ENCODE results near the gene NEDD4L. TPM values are rescaled to one million over a fixed set of nuclear protein-coding genes. Genes with fewer than 3 reads are reported as not detected.
A peak's percentile ranks its signal among the peaks of the same experiment; 100 is the strongest.
"Not testable (repeated sequence)": the region's sequence is repeated elsewhere in the genome, so short reads cannot be mapped to it uniquely, and the experiment has no call there.

Gene NEDD4L
- total and polyA plus RNA-seq, 7 donors = 14.8 to 28.0 (median 19.6) TPM

DNA sequence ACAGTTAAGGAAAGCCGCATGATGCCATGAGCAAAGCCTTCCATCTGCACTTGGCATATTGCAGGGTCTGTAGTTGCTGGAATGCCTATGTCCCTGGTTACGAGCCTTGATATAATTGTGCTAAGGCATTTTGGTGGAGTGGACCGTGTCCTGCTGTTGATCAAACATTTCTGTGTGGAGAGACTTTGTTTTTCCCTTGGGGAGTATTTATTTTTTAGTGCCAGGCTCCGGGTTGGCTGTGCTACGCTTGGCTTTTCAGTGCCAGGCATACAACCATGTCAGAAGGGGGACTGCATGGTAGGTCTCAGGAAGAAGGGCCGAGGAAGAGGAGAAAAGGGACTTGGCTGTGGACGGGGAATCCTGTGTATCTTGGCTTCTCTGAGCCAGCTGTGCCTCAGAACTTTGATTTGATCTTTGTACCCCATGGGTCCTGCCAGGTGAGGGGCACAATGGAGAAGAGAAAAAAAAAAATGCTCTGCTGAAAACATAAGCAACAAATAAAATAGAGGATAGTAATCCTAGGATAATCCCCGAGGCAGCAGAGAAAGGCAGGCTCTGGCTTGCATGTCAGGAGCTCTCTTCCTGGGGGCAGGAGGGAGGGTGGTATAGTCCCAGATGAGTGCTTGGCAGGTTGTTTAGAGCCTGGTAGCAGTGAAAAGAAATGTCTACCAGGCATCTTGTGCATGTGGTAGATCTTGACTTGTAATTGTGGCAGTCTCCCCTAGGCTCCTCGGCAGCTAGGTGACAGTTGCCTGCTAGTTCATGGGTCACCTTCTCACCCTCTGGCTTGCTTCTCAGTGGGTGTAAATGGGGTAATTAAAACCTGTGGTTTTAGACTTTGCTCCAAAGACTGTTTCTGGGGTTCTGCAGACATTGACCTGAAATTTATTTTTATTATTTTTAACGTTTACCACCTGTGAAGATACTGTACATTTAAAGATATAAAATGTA lies 233.0 kb downstream of the NEDD4L start:
- DNase-seq = no peak
- Histone ChIP-seq H3K27me3 (ENCODE audit: insufficient read depth in 3 of 3, low read length in 2 of 3) (no peaks in the 10 kb centered on the region), H3K27ac (no peak overlapping the region), H3K36me3 (ENCODE audit: insufficient read depth in 1 of 2, low read depth in 1 of 2) (no peaks in the 10 kb centered on the region), H3K4me3 (no peak overlapping the region), H3K4me1 (peaks cover 35% of the 10 kb centered on the region), H3K9me3 (no peaks in the 10 kb centered on the region)
- TF ChIP-seq CTCF (IDR thresholded peaks at IDR 0.05) = no peak
- WGBS, 3 donors = 36 to 55% (median 36%) methylated on average over 10 of the region's 10 CpGs
- ATAC-seq = peak in 3 of 4 donors; percentile 27 to 46 (median 33)
- intact Hi-C loops (cut with DNase I) = no loop called here

- no peak for TF ChIP-seq CTCF (IDR thresholded peaks at IDR 0.05)
- H3K9me3 ChIP-seq = no peaks in the 10 kb centered on the region
- intact Hi-C loops (cut with DNase I) = no loop called here
- ATAC-seq = no peak
- no peak for DNase-seq
- no peaks in the 10 kb centered on the region for H3K36me3 ChIP-seq (ENCODE audit: insufficient read depth in 1 of 2, low read depth in 1 of 2)
- no peak overlapping the region for H3K27ac ChIP-seq
- H3K4me1 ChIP-seq = peaks cover 28% of the 10 kb centered on the region
- no peak overlapping the region for H3K4me3 ChIP-seq
- no peaks in the 10 kb centered on the region for H3K27me3 ChIP-seq (ENCODE audit: insufficient read depth in 3 of 3, low read length in 2 of 3)
- WGBS, 3 donors = 72 to 85% (median 73%) methylated on average over 7 of the region's 7 CpGs
Measured at GRCh38 chr18:58279504-58280175, 235.6 kb downstream of the NEDD4L start.

- 66 to 71% (median 71%) methylated on average over 8 of the region's 8 CpGs for WGBS, 3 donors
- no peak for TF ChIP-seq CTCF (IDR thresholded peaks at IDR 0.05)
- ATAC-seq = peak in 3 of 4 donors; percentile 39 to 57 (median 48)
- H3K27me3 ChIP-seq (ENCODE audit: insufficient read depth in 3 of 3, low read length in 2 of 3) = no peaks in the 10 kb centered on the region
- no peak overlapping the region for H3K27ac ChIP-seq
- intact Hi-C loops (cut with DNase I) = no loop called here
- no peaks in the 10 kb centered on the region for H3K9me3 ChIP-seq
- no peak overlapping the region for H3K4me3 ChIP-seq
- H3K4me1 ChIP-seq = peaks cover 28% of the 10 kb centered on the region
- no peaks in the 10 kb centered on the region for H3K36me3 ChIP-seq (ENCODE audit: insufficient read depth in 1 of 2, low read depth in 1 of 2)
- no peak for DNase-seq
Measured at GRCh38 chr18:58280191-58280590, 236.2 kb downstream of the NEDD4L start.

- H3K27ac ChIP-seq; intact Hi-C loops (cut with DNase I); ATAC-seq; H3K4me3 ChIP-seq; H3K27me3 ChIP-seq (ENCODE audit: insufficient read depth in 3 of 3, low read length in 2 of 3); H3K36me3 ChIP-seq (ENCODE audit: insufficient read depth in 1 of 2, low read depth in 1 of 2); DNase-seq; H3K9me3 ChIP-seq: not testable (repeated sequence)
- peaks cover 32% of the 10 kb centered on the region for H3K4me1 ChIP-seq
- 98% methylated on average over 11 of the region's 11 CpGs for WGBS, 3 donors
Measured at GRCh38 chr18:58282872-58283271, 238.8 kb downstream of the NEDD4L start.

Data from psoas muscle (tissue), 8 donors.